ES-I3 (cell line): Measurements from ENCODE around the gene SVOPL.
"Not testable (repeated sequence)": the region's sequence is repeated elsewhere in the genome, so short reads cannot be mapped to it uniquely, and the experiment has no call there.

Experiments
- H3K36me3 ChIP-seq: 2 replicates; pipeline ENCODE4 v1.6.1; 2013; ENCODE audit warnings: mild to moderate bottlenecking, low read length, control low read depth, moderate library complexity; ENCODE audit not compliant: insufficient read depth
- H3K4me1 ChIP-seq: 2 replicates; pipeline ENCODE4 v1.6.1; 2013; ENCODE audit warnings: mild to moderate bottlenecking, control low read depth, low read length; ENCODE audit not compliant: insufficient read depth
- H3K9ac ChIP-seq: 2 replicates; pipeline ENCODE4 v1.6.1; 2013; ENCODE audit warnings: low read depth, mild to moderate bottlenecking, low read length, moderate library complexity
- H3K9me3 ChIP-seq: 2 replicates; pipeline ENCODE4 v1.6.1; 2013; ENCODE audit warnings: mild to moderate bottlenecking, low read length, moderate library complexity; ENCODE audit not compliant: control insufficient read depth, insufficient read depth

Gene SVOPL, protein sequence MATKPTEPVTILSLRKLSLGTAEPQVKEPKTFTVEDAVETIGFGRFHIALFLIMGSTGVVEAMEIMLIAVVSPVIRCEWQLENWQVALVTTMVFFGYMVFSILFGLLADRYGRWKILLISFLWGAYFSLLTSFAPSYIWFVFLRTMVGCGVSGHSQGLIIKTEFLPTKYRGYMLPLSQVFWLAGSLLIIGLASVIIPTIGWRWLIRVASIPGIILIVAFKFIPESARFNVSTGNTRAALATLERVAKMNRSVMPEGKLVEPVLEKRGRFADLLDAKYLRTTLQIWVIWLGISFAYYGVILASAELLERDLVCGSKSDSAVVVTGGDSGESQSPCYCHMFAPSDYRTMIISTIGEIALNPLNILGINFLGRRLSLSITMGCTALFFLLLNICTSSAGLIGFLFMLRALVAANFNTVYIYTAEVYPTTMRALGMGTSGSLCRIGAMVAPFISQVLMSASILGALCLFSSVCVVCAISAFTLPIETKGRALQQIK

DNA sequence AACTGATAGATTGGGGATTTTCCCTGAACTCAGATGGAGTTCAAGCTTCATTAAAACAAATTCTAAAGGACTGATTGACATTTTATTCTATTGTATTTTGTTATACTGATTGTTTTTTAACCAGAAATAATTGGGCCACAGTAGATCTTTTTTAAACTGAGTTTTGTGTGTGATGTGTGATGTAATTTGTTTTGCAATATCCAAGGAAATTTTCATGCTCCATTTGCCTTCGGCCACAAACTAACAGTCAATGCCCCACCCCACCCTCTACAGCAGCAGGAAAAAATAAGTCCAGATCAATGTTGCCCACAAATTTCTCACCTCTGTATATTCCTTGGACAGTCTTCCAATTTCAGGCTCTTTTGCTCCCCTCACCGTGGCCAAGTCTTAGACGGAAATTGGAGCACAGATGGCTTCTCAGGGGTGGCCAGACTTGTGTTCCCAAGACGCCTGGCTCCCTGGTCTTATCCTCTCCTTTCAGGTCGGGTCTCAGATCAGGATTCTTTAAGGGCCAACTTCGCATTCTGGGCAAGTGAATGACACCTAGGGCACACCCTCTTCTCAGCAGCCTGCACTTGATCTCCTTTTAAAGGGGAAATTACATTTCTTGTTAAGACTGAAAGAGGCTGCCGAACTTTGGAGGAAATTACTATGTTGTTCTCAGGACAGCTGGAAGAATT is at the start of gene SVOPL:
Gene SVOPL (minus strand): TSS at position 506 of the 680 bp plus-strand sequence. CDS start 22,317 bp downstream, outside the sequence.
- Histone ChIP-seq H3K9ac (no peak within 1 kb of the TSS), H3K36me3 (no peaks in the 10 kb centered on the region), H3K4me1 (no peaks in the 10 kb centered on the region), H3K9me3 (no peaks in the 10 kb centered on the region)

DNA sequence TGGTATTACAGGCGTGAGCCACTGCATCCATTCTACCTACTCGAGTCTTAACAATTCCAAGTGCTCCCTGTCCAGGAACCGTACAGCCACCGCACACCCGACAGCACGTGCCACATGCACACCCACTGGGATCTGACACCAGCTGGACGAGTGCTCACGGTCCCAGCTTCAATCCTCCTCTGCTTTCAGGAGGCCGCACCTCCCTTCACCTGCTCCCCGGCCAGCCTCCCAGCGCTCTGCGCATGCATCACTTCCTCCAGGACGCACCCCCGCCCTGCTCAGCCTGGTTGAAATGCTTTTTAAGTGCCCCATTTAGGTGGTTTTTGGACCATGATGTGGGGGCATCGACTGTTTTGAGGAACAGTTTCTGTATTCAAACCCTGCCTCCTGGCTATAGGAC is 49.3 kb upstream of the SVOPL start:
- peaks cover 16% of the 10 kb centered on the region; the same call in 1 of the 2 replicates for H3K4me1 ChIP-seq
- H3K9me3 ChIP-seq: no peaks in the 10 kb centered on the region
- no peaks in the 10 kb centered on the region for H3K36me3 ChIP-seq
- no peak overlapping the region for H3K9ac ChIP-seq

DNA sequence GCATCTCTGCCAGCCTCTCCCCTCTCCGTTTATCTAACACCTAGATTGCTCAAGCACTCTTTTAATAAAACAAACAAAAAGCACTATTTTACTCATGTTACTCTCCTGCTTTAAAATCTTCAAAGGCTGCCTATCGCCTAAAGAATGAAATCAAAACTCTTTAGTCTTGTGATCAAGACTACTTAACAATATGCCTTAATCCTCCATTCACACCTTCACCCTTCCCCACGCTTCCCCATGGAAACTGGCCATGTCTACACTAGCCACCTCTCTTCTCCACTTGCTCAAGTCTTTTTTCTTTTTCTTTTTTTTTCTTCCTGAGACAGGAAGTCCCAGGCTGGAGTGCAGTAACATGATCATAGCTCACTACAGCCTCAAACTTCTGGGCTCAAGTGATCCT is 48.8 kb upstream of the SVOPL start:
- H3K9me3 ChIP-seq: no peaks in the 10 kb centered on the region
- no peak overlapping the region for H3K9ac ChIP-seq
- peaks cover 11% of the 10 kb centered on the region; the same call in 1 of the 2 replicates for H3K4me1 ChIP-seq
- no peaks in the 10 kb centered on the region for H3K36me3 ChIP-seq

DNA sequence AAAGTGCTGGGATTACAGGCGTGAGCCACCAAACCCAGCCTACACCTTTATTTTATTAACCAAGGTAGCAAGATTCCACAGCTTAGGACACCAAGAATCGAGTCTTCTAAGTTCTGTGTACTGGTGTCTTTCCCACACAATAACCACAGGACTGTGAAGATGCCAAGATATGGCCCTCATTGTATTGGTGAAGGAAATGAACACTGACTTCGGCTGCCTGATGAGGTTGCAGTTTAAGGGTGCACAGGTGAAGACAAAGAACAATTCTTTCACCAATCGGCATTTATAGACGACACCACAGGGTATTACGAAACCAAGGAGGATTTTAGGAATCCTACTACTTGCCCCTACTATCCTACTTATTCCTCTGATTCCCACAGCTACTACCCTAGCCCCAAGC is 47.5 kb upstream of the SVOPL start:
- Histone ChIP-seq H3K9ac (no peak overlapping the region), H3K4me1 (peaks cover 9% of the 10 kb centered on the region; the same call in 1 of the 2 replicates), H3K36me3 (no peaks in the 10 kb centered on the region)

DNA sequence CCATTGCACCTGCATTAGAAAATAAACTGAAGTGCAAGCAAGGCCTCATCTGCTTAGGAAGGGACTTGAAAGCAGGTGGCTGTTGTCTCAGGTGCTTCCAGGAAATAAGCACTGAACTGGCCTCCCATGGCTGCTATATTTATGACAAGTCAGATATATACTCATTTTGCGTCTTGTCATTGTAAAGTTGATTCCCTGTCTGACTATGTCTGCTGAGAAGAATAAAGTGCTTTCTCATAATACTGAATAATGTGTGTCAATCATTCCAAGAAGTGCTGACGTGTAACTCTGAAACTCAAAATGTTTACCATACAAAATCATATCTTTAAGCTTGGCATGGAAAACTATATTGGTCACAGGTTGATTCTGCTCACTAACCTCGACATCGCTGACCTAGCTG is 44.9 kb upstream of the SVOPL start:
- Histone ChIP-seq H3K4me1 (no peaks in the 10 kb centered on the region), H3K9me3 (no peaks in the 10 kb centered on the region), H3K36me3 (no peaks in the 10 kb centered on the region), H3K9ac (no peak overlapping the region)

More for the DNA sequence above, 47.5 kb upstream of the SVOPL start:
- H3K9me3 ChIP-seq: no peaks in the 10 kb centered on the region

DNA sequence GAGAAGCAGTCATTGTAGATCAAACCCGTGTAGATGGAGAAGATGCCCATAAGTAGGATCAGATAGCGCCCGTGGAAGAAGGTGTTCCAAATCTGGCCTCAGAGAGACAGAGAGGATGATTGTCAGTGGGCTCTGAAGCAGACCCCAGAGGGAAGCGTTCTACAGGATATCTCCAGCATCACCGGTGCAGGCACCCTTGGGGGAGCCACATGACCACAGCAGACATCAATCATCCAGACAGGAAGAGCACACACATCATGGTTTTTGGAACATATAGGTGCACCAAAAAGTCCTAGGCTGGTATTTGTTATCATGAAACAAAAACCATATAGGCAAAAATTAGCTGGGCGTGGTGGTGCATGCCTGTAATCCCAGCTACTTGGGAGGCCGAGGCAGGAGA is 44.0 kb upstream of the SVOPL start:
- no peaks in the 10 kb centered on the region for H3K9me3 ChIP-seq
- H3K4me1 ChIP-seq: no peaks in the 10 kb centered on the region
- no peaks in the 10 kb centered on the region for H3K36me3 ChIP-seq
- H3K9ac ChIP-seq: no peak overlapping the region

DNA sequence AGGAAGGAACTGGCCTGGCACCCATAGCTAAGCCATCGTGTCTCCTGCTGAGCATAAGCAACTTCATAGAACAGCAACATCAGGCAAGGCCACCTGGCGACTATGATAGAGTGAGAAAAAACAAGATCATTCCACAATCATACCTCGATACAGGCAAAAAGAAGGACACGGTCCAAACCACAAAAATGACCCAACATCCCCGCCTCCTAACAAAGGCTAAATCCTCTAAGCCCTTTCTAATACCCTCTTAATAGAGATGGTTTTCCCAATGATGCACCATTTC is 40.2 kb upstream of the SVOPL start:
- H3K9ac ChIP-seq: no peak overlapping the region
- no peaks in the 10 kb centered on the region for H3K4me1 ChIP-seq
- no peaks in the 10 kb centered on the region for H3K36me3 ChIP-seq
- H3K9me3 ChIP-seq: no peaks in the 10 kb centered on the region; the same call in 1 of the 2 replicates

DNA sequence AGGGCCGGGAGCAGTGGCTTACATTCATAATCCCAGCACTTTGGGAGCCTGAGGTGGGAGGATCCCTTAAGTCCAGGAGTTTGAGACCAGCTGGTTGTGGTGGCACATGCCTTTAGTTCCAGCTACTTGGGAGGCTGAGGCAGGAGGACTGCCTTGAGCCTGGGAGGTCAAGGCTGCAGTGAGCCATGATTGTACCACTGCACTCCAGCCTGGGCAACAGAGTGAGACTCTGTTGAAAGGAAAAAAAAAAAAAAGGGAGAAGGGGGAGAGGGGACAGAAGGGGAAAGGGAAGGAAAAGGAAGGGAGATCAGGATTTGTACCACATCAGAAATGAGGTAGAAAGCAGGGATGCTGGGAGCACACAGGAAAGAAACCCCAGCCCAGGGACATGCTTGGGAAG is 38.7 kb upstream of the SVOPL start:
- Histone ChIP-seq H3K4me1 (no peaks in the 10 kb centered on the region), H3K36me3 (no peaks in the 10 kb centered on the region), H3K9ac (no peak overlapping the region), H3K9me3 (no peaks in the 10 kb centered on the region; the same call in 1 of the 2 replicates)

DNA sequence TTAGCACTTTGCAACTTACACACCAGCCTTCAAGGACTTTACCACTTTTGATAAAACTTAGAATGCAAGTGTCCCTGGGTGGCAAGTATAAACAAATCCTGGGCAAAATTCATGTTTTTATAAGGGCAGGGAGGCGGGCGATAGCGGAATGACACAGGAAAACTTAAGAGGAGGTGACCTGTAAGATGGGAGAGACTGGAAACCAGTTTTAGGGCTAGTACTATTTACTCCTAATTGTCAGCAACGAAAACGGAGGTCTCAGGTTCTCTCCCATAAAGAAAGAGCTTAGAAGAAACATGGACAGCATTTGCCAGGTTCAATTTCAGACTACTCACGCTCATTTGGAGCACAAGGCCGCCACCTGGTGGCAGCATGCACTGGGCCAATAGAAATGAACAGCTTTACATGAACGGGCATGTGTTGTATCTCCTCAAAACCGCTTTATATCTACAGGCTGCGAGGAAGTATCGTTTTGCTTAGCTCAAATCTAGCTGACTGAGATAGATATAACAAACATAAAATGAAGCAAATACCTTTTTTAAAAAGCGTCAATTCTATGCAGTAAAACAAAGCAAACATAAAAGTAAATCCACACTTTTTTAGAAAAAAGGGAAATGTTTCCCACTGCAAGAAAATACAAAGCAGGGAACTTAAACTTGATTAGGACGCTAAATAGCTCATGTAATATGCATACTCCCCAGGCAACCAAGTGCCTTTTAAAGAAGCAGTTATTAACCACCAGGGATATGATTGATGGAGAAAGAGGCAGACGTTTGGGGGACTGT is 37.6 kb upstream of the SVOPL start:
- Histone ChIP-seq H3K9ac (no peak overlapping the region), H3K36me3 (no peaks in the 10 kb centered on the region), H3K9me3 (no peaks in the 10 kb centered on the region; the same call in 1 of the 2 replicates), H3K4me1 (no peaks in the 10 kb centered on the region)

DNA sequence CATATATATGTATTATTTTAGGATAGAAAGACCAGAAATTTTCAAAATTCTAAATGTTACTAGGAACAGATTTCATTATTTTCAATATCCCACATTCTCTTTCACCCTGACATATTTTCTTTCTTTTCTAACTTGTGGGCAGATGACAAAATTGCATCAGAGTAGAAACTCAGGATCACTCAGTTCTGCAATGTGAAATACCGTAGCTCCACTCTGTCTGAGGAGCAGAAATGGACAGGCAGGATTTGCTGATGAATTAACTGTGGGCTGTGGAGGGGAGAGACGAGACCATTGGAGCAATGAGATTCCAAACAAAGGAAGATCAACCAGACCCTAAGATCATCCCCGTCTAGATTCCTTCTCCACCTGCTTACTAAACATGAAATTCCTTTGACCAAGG is 37.0 kb upstream of the SVOPL start:
- Histone ChIP-seq H3K36me3 (no peaks in the 10 kb centered on the region), H3K9ac (no peak overlapping the region), H3K9me3 (no peaks in the 10 kb centered on the region; the same call in 1 of the 2 replicates), H3K4me1 (no peaks in the 10 kb centered on the region)

DNA sequence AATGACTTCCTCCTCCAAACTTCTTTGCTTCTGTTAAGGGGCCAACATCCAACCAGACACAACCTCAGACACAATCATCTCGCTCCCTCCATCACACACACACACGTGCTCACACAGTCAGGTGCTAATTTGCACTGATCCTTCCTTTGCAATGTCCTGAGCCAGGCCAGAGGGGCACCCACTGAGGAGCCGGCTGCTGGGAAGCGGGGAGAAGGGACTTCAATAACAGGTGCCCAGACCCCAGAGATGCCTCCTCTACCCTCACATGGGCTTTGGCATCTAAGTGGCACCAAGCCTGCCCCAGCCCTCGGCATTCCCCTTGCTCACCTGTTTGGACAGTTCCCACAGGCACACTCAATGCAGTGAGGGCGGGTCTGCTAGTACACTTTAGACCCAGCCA is 34.2 kb upstream of the SVOPL start:
- Histone ChIP-seq H3K9me3 (no peaks in the 10 kb centered on the region; the same call in 1 of the 2 replicates), H3K4me1 (no peaks in the 10 kb centered on the region), H3K9ac (no peak overlapping the region), H3K36me3 (no peaks in the 10 kb centered on the region)

DNA sequence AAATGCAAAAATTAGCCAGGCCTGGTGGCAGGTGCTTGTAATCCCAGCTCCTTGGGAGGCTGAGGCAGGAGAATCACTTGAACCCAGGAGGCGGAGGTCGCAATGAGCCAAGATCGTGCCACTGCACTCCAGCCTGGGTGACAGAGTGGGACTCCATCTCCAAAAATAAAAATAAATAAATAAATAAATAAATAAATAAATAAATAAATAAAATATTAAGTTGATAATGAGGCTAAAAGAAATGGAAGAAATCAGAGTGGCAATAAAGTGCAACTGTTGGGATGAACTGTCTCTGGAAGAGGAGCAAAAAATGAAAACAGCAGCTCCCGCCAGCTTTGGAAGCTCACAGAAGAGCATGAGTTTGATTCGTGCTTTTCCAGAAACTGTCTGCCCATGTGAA is 30.6 kb upstream of the SVOPL start:
- H3K9me3 ChIP-seq, H3K36me3 ChIP-seq, H3K9ac ChIP-seq: not testable (repeated sequence)
- H3K4me1 ChIP-seq: peaks cover 11% of the 10 kb centered on the region

DNA sequence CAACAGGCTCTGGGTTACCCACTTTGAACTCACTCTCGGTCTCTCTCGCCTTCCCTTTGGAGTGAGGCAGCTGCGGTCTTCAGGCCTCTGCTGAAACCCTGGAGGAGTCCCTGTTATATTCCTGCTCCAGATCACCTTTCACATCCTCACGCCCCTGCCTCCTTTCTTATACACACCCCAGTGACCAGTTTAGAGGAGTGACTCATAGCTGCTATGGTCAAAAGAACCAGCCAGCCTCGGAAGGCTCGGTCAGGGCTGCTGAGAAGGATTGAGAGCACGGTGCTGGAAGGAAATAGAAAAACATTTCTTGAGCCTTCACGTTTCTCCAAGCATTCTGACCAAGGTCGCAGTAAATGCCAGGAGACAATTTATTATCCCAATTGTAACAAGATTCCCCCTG is 28.3 kb upstream of the SVOPL start:
- Histone ChIP-seq H3K36me3 (no peaks in the 10 kb centered on the region), H3K9ac (no peak overlapping the region), H3K4me1 (peaks cover 11% of the 10 kb centered on the region), H3K9me3 (no peaks in the 10 kb centered on the region)

DNA sequence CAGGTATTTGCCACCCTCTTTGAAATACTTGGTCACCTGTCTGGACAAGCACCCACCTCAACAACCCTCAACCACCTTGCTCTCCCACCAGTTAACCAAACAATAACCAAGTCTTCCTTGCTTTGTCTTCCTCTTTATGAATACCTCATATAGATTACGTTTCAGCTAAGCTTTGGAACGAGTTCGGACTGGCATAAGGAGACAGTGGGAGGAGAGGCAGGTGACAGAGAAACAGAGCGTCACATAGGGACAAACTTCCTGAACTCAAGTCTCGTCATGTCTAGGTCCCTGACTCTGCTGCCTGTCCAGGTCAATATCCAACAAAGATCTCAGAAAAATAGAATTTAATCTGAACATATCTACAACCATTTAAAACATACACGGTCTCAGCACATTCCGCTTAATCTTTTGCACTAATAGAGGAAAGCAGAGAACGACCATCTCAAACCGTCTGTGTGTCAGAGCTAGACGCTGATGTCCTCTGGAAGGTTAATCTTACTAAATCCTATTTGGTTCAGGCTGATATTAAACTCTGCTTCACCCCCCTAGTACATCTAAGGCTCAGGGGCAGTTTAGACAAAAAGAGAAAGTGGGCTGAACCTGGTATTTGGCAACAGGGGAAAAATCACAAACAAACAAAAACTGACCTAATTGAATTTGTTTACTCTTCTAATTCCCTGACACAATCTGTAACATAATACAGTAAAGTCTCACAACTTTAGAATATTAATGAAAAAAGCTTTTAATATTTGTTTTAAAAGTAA is 26.4 kb upstream of the SVOPL start:
- Histone ChIP-seq H3K9ac (no peak overlapping the region), H3K4me1 (peaks cover 11% of the 10 kb centered on the region), H3K9me3 (no peaks in the 10 kb centered on the region), H3K36me3 (no peaks in the 10 kb centered on the region)
